Measurements from ENCODE around the gene PTPN14.
A peak's percentile ranks its signal among the peaks of the same experiment; 100 is the strongest.

PTPN14 gene

GRCh38 chr1:214429951-214430770, 121.2 kb downstream of the PTPN14 start:
- DNase-seq (ENCODE audit: low read depth in 2 of 2) = no peak

DNA sequence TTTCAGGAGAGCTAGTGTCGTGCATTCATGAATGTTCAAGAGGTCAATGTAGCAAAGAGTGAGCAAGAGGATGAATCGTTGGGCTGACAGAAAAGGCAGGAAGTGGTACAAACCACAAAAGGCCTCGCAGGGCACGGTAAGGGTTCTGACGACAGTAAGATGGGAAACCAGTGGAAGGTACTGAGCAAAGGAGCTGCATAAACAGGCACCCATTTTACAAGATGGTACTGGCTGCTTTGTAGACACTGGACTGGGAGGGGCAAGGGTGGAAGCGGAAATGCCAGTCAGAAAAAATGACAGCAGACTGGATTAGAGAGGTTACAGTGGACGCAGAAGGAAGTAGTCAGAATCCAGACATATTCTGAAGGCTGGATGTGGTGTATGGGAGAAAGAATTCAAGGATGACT, 123.5 kb downstream of the PTPN14 start:
- peak; percentile 12 to 27 for DNase-seq (ENCODE audit: low read depth in 2 of 2)

GRCh38 chr1:214426426-214426812, 125.0 kb downstream of the PTPN14 start:
- no peak for DNase-seq (ENCODE audit: low read depth in 2 of 2)

GRCh38 chr1:214425716-214426425, 125.5 kb downstream of the PTPN14 start:
- no peak for DNase-seq (ENCODE audit: low read depth in 2 of 2)

GRCh38 chr1:214425101-214425500, 126.3 kb downstream of the PTPN14 start:
- DNase-seq (ENCODE audit: low read depth in 2 of 2) = no peak

DNA sequence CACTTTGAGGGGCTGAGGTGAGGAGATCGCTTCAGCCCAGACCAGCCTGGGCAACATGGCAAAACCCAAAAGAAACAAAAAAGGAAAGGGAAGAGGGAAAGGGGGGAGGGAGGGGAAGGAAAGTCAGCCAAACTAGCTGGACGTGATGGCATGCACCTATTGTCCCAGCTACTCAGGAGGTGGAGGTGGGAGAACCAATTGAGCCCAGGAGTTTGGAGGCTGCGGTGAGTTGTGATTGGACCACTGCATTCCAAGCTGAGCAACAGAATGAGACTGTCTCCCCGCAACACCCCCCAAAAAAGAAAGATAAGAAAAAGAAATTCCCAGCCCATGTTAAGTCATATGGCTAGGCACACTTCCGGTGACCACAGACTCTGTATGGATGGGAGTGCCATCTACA, 128.4 kb downstream of the PTPN14 start:
- no peak for DNase-seq (ENCODE audit: low read depth in 2 of 2)

- DNase-seq (ENCODE audit: low read depth in 2 of 2) = no peak
Observed at GRCh38 chr1:214422137-214422671, 129.2 kb downstream of the PTPN14 start.

DNA sequence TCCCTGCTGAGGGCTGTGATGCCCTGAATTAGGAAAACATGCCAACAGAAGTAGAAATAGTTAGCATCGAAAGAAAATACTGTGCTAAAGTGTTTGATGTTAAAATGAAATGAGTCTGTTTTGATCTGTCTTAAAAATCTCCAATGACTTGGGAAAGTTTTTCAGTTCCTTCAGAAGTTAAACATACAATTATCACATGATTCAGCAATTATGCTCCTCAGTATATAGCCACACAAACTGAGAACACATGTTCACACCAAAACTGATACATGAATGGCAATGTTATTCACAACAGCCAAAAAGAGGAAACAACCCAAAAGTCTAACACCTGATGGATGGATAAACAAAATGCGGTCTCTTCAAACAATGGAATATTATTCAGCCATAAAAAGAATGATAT, 130.6 kb downstream of the PTPN14 start:
- DNase-seq (ENCODE audit: low read depth in 2 of 2) = no peak

- no peak for DNase-seq (ENCODE audit: low read depth in 2 of 2)
Observed at GRCh38 chr1:214420341-214420740, 131.1 kb downstream of the PTPN14 start.

DNA sequence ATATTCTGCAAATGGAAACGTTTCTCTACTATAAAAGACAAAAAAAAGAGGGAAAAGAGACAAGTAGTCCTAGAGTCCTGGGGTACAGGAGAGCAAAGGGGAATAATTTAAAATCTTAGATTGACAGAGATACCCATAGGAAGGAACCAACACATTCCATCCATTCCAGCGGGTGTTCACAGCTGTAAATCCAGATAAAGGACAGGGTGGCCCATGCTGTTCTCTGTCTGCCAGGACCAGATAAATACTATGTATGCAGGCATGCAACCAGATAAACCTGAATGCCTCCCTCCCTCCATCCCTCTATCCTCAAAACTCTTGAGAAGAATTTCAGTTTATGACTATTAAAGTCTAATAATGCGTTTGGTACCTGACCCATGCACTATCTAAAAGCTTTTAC, 131.8 kb downstream of the PTPN14 start:
- DNase-seq (ENCODE audit: low read depth in 2 of 2) = no peak

- DNase-seq (ENCODE audit: low read depth in 2 of 2) = no peak
Observed at GRCh38 chr1:214418391-214418790, 133.0 kb downstream of the PTPN14 start.

- DNase-seq (ENCODE audit: low read depth in 2 of 2) = no peak
Observed at GRCh38 chr1:214417545-214418210, 133.7 kb downstream of the PTPN14 start.

DNA sequence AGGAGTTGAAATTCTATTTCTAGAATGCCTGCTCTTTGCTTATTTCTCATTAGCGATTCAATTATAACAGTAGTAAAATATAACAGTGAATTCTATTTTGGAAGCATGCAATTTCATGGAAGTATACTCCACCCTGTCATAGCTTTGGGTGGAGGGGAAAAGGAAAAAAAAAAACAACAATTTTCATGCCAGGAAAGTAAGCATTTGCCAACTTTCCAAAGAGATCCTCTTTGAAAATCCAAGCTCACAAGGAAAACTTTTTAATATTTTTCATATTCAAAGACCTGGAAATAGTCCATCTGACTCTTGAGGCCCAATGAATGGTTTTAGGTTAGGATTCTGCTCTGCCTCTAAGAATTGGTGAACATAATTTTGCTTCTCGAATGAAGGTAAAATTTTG, 134.5 kb downstream of the PTPN14 start:
- DNase-seq (ENCODE audit: low read depth in 2 of 2) = no peak

GRCh38 chr1:214416417-214416816, 135.0 kb downstream of the PTPN14 start:
- DNase-seq (ENCODE audit: low read depth in 2 of 2) = no peak

- DNase-seq (ENCODE audit: low read depth in 2 of 2) = no peak
Observed at GRCh38 chr1:214415131-214415530, 136.3 kb downstream of the PTPN14 start.

- DNase-seq (ENCODE audit: low read depth in 2 of 2) = no peak
Observed at GRCh38 chr1:214414691-214415090, 136.7 kb downstream of the PTPN14 start.

DNA sequence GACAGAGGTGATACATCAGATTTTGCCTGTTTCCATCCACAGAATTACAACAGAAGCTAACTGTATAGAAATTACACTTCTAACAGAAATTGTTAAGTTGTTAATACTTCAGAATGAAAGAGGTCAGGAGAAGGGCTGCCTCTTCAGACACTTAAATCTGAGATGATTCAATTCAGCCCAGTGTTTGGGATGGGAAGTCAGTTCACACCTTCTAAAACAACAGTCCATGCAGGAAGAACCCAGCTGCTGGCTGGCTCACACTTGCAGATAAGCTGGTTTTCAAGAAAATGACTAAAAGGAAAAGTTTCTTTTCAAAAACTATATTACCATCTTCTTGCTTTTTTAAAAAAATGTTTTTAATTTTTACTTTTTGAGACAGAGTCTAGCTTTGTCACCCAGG, 138.1 kb downstream of the PTPN14 start:
- DNase-seq (ENCODE audit: low read depth in 2 of 2) = no peak

- no peak for DNase-seq (ENCODE audit: low read depth in 2 of 2)
Observed at GRCh38 chr1:214404571-214405213, 146.7 kb downstream of the PTPN14 start.

DNA sequence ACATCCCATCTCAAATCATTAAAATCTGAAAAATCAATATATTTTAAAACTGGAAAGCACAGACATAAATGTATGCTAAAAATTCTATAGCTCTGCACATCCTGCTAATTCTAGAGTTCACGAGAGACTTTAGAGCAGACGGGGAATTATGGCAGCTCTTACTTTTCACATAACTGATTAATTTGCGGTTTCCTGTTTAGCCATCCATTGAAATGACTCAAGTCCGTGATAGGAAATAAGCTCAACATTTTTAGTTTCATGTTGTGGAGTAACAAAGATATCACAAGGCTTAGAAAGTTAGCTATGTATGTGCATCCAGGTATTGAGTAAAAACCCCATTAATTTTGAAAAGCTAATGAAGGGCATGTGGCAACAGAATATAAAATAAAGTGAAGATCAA, 147.2 kb downstream of the PTPN14 start:
- no peak for DNase-seq (ENCODE audit: low read depth in 2 of 2)

DNA sequence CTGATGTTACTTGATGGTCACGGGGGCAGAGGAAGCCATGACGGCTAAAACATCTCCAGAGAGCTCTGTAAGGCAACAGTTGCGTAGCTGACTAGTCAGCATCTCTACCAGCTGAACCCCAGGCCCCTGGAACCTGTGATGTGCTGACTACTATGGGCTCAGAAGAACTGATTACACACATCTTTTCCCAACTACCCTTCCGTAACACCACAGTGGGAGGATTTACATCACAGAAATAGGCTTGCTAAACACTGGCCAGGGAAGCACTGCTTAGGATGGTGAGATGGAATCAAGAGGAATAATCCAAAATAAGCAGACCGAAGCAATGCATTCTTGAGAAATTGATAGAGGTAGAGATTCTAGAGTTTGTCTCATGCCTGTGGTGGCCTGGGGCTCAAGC, 148.0 kb downstream of the PTPN14 start:
- DNase-seq (ENCODE audit: low read depth in 2 of 2) = no peak

- no peak for DNase-seq (ENCODE audit: low read depth in 2 of 2)
Observed at GRCh38 chr1:214402613-214403083, 148.8 kb downstream of the PTPN14 start.

DNA sequence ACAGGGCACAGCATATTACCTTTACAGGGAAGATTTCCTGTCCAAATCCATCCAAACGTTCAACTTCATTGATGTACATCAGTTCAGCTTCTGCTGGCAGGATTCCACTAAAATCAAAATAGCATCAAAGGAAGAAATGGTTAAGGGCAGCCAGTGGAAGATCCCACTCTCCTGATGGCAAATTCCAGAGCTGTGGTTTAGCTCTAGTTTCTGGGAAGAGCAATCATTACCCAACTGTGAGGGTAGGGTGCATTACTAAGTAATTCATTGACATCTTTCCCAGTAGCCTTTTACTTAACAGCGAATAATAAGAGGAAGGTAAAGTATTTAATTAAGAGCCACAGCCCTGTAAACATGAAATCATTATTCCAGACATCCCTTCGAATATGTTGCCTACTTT, 149.7 kb downstream of the PTPN14 start:
- no peak for DNase-seq (ENCODE audit: low read depth in 2 of 2)

All from stimulated activated CD8-positive, alpha-beta memory T cell treated with anti-CD3 and anti-CD28 coated beads, Interleukin-7, amount 100 ng/mL, for 1 hour (primary cell).